SK-N-MC (cell line): Measurements from ENCODE around the gene STAT5B.

Experiments
- DNase-seq: peaks from one replicate; pipeline ENCODE4 v3.0.0-alpha.2; 2011; ENCODE audit warnings: low read depth, low spot score
- H3K27ac ChIP-seq: fragments of 200-600 bp; sonication (generic); 2 replicates; pipeline ENCODE4 v1.5.1; 2016; ENCODE audit warnings: mixed run types
- H3K36me3 ChIP-seq: fragments of 200-600 bp; sonication (generic); 2 replicates; pipeline ENCODE4 v1.6.1; 2017; ENCODE audit warnings: antibody characterized with exemption, low read length, mixed read lengths; ENCODE audit not compliant: insufficient read depth
- H3K4me3 ChIP-seq: fragments of 200-600 bp; sonication (generic); 2 replicates; pipeline ENCODE4 v1.5.1; 2016
- H3K9ac ChIP-seq: fragments of 200-600 bp; sonication (generic); 2 replicates; pipeline ENCODE4 v1.8.0; 2017; ENCODE audit warnings: mixed run types, mixed read lengths; ENCODE audit not compliant: insufficient read length
- H3K9me3 ChIP-seq: fragments of 200-600 bp; sonication (generic); 2 replicates; pipeline ENCODE4 v1.6.1; 2017; ENCODE audit warnings: low read depth, mild to moderate bottlenecking, antibody characterized with exemption, low read length, moderate library complexity, mixed read lengths
- EZH2 ChIP-seq: fragments of 200-600 bp; sonication (generic); IDR thresholded peaks from one replicate; pipeline ENCODE4 v1.6.1; 2017; ENCODE audit warnings: antibody characterized with exemption
- FOXP2 ChIP-seq: optimal IDR thresholded peaks from 2 replicates; pipeline ENCODE3; 2011; ENCODE audit warnings: mild to moderate bottlenecking, moderate library complexity; ENCODE audit not compliant: insufficient read depth; ENCODE audit errors: extremely low read length, control extremely low read depth
- POLR2AphosphoS5 ChIP-seq: IDR thresholded peaks from 2 replicates; pipeline ENCODE4 v1.6.1; 2012; ENCODE audit warnings: mild to moderate bottlenecking, low read depth, low read length, borderline replicate concordance

Gene STAT5B

DNA sequence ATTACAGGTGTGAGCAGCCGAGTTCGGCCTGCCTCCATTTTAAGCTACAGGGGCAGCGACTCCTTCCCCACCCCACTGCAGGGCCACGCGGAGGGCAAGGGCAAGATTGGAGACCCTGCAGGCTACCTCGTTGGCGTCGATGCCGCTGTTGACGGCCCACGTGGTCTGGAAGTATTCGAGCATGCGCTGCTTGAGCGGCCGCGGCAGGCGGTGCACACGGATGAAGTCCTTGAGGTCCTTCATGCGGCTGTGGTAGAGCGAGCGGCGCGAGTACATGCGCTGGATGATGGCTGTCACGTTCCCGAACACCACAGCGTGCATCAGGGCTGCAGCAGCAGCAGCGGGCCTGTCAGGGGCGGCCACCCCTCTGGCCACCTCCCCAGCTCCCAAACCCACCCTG lies 106.8 kb downstream of the STAT5B start:
- no peak for DNase-seq
- H3K9ac ChIP-seq: no peak overlapping the region
- no peaks in the 10 kb centered on the region for H3K36me3 ChIP-seq
- TF ChIP-seq POLR2AphosphoS5 (no peak), FOXP2 (no peak), EZH2 (no peak)
- H3K9me3 ChIP-seq: no peaks in the 10 kb centered on the region
- no peak overlapping the region for H3K27ac ChIP-seq
- no peak overlapping the region for H3K4me3 ChIP-seq

- Histone ChIP-seq H3K36me3 (no peaks in the 10 kb centered on the region), H3K9me3 (no peaks in the 10 kb centered on the region), H3K27ac (no peak overlapping the region), H3K9ac (no peak overlapping the region), H3K4me3 (no peak overlapping the region)
- no peak for DNase-seq
- no peak for TF ChIP-seq EZH2
- TF ChIP-seq FOXP2: no peak
- TF ChIP-seq POLR2AphosphoS5: no peak
Observed at GRCh38 chr17:42167807-42168206, 108.4 kb downstream of the STAT5B start.

- no peak for DNase-seq
- TF ChIP-seq EZH2 (no peak), POLR2AphosphoS5 (no peak), FOXP2 (no peak)
- Histone ChIP-seq H3K9me3 (no peaks in the 10 kb centered on the region), H3K9ac (no peak overlapping the region), H3K36me3 (no peaks in the 10 kb centered on the region), H3K4me3 (no peak overlapping the region), H3K27ac (no peak overlapping the region)
Observed at GRCh38 chr17:42166196-42166763, 109.9 kb downstream of the STAT5B start.

DNA sequence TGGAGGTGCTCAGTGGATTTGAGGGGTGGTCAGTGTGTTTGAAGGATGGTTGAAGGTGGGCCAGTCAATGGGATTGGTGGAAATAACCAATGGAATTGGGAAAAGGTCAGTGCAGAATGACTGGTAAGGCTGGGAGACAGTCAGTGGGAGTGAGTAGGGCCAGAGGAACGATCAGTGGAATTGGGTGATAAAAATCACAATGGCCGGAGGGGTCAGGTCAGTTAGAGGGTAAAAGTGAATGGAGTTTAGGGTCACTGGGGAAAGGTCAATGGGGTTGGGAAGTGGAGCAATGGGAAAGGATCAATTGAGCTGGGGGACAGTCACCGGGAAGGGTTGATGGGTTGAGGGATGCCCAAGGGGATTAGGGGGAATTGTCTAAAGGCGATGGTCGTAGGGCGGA lies 110.4 kb downstream of the STAT5B start:
- no peak overlapping the region for H3K27ac ChIP-seq
- no peak overlapping the region for H3K9ac ChIP-seq
- H3K9me3 ChIP-seq: no peaks in the 10 kb centered on the region
- H3K4me3 ChIP-seq: no peak overlapping the region
- no peaks in the 10 kb centered on the region for H3K36me3 ChIP-seq
- TF ChIP-seq EZH2: no peak
- no peak for TF ChIP-seq FOXP2
- no peak for TF ChIP-seq POLR2AphosphoS5
- DNase-seq: no peak

DNA sequence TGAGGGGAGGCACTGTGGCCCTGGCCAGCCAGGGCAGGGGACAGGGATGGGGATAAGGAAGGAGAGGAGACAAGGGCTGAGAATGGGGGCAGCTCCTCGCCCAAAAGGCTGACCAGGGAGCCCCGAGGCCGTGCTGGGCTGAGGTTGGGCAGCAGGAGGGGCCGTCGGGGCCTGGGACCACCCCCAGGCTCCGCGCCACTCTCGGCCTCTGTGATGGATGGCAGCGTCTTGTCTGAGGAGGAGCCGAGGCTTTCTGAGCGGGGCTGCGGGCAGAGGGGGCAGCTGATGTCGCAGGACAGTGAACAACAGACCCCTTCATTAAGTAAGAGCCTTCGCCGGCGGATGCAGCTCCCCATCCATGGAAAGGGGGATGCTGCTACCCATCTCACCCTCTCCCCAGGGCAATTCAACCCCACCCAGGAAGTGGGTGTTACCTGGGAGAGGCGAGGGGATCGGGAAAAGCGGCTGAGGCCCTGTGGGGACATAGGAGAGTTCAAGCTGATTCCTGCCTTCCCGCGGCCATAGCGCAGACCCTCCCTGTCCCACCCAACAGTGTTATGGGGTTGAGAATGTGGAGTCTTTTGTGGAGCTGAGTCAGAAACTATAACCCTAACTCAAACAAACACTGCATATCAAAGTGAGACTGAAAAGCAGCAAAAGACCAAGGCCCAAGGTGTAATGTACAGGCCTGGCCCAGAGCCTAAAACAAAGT lies 112.3 kb downstream of the STAT5B start:
- Histone ChIP-seq H3K9me3 (no peaks in the 10 kb centered on the region), H3K36me3 (no peaks in the 10 kb centered on the region), H3K4me3 (no peak overlapping the region), H3K9ac (no peak overlapping the region), H3K27ac (no peak overlapping the region)
- DNase-seq: no peak
- TF ChIP-seq EZH2 (no peak), FOXP2 (no peak), POLR2AphosphoS5 (no peak)

- TF ChIP-seq EZH2 (no peak), FOXP2 (no peak), POLR2AphosphoS5 (no peak)
- Histone ChIP-seq H3K9me3 (no peaks in the 10 kb centered on the region), H3K27ac (no peak overlapping the region), H3K4me3 (no peak overlapping the region), H3K36me3 (no peaks in the 10 kb centered on the region), H3K9ac (no peak overlapping the region)
- DNase-seq: no peak
Observed at GRCh38 chr17:42163113-42163512, 113.1 kb downstream of the STAT5B start.

DNA sequence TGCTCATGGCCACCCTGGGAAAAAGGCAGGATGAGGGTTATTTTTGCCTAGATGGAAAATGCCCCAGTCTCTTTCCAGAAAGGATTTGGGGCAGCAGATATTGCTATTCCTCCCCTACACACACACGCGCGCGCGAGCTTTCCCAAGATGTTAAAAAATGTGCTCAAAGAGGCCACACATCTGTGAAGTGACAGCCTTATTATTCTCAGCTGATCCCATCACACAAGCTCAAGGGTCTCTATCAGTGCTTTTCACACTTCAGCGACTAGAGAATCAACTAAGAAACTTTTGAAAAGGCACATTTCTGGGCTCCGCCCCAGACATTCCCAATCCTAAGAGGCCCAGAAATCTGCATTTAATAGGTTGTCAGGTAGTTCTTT lies 115.7 kb downstream of the STAT5B start:
- Histone ChIP-seq H3K9me3 (no peaks in the 10 kb centered on the region), H3K27ac (no peak overlapping the region), H3K36me3 (no peaks in the 10 kb centered on the region), H3K9ac (no peak overlapping the region), H3K4me3 (no peak overlapping the region)
- DNase-seq: no peak
- TF ChIP-seq EZH2 (no peak), FOXP2 (no peak), POLR2AphosphoS5 (no peak)

GRCh38 chr17:42159796-42160530 lies 116.2 kb downstream of the STAT5B start:
- Histone ChIP-seq H3K4me3 (no peak overlapping the region), H3K27ac (no peak overlapping the region), H3K9me3 (no peaks in the 10 kb centered on the region), H3K36me3 (no peaks in the 10 kb centered on the region), H3K9ac (no peak overlapping the region)
- TF ChIP-seq EZH2 (no peak), POLR2AphosphoS5 (no peak), FOXP2 (no peak)
- DNase-seq: no peak
